GM18511 (cell line): ENCODE measurements around the gene SPRYD3.
A peak's percentile ranks its signal among the peaks of the same experiment; 100 is the strongest.

Experiments
- ATAC-seq: cut with Tn5 transposase; IDR thresholded peaks from one replicate; pipeline ENCODE4 v1.9.1; 2021; ENCODE audit warnings: mild to moderate bottlenecking, moderate library complexity; ENCODE audit not compliant: unreplicated experiment

The SPRYD3 gene

GRCh38 chr12:53064613-53065436 lies 14.4 kb downstream of the SPRYD3 start:
- ATAC-seq, result no peak

- no peak for ATAC-seq
Observed at GRCh38 chr12:53063708-53064612, 15.2 kb downstream of the SPRYD3 start.

DNA sequence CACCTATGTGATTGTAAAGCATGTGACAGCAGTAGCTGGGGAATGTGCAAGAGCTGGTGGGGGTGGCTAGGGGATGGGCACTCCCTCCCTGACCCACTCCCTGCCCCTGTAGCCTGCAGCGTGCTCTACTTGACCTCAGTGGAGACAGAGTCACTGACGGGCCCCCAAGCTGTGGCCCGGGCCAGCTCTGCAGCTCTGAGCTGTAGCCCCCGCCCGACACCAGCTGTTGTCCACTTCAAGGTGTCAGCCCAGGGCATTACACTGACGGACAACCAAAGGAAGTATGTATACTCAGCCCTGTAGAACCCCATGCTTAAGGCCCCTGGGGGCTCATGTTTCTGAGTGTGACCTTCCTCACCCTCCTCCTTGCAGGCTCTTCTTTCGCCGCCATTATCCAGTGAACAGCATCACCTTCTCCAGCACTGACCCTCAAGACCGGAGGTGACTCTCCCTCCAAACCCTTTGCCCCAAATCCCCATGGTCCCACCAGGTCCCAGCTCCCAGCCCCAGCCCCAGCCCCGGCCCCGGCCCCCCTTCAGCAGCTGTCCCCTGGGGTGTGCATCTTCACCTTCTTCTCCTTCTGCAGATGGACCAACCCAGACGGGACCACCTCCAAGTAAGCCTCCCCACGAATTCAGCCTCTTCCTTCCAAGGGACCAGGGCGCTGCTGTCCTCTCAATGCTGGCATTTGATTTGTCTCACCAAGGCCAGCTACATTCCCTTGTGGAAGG lies 16.0 kb downstream of the SPRYD3 start:
- ATAC-seq, result no peak

DNA sequence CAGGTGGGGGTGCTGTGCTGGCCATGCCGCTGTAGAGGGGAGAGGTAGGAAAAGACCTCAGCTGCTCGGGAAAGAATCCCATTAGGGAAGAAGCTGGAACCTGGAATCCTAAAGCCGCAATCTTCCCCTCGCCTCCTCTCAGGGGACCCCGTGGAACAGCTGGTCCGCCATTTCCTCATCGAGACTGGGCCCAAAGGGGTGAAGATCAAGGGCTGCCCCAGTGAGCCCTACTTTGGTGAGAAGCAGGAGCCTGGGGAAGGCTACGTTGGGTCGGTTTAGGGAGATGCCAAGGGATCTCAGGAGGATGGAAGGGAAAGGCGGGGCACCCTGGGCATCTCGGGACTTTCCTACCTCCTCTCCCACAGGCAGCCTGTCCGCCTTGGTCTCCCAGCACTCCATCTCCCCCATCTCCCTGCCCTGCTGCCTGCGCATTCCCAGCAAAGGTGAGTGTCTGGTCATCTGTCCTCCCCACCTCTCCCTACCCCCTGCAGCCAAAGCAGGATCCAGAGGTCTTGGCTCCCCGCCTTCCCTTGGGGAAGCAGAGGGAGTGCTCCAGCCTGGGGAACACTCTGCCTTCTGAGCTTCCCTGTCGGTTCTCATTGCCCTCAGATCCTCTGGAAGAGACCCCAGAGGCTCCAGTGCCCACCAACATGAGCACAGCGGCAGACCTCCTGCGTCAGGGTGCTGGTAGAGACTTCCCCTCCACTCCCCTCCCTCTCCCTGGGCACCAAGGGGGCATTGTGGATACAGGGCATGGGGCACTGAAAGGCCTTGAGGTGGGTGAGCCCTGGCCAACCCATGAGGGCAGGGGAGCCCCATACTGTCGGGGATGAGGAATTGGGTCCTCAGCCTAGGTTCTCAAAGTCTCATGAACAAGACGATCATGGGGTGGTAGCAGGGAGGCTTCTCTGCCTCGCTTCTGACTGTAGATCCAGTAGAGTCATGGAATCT lies 16.9 kb downstream of the SPRYD3 start:
- ATAC-seq, result no peak

DNA sequence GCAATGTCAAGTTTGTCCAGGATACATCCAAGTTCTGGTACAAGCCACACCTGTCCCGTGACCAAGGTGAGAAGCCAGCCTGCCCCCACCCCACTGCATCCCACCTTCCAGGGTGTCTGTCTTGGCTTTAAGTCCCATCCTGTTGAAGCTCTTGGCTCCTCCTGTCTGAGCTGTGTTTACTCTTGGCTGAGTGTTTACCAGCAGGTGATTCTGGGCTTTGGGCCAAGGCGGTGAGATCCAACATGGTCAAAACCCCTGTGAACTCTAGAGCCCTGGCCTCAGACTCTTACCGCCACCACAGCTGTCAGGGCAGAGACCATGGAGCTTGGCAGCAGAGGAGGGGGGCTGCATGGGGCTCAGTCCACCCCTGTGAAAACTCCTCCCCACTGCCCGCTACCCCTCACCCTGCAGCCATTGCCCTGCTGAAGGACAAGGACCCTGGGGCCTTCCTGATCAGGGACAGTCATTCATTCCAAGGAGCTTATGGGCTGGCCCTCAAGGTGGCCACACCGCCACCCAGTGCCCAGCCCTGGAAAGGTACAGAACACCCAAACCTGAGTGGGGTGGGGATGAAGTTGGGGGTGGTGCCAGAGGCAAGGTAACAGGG lies 17.7 kb downstream of the SPRYD3 start:
- ATAC-seq, result no peak

- ATAC-seq, result no peak
Observed at GRCh38 chr12:53060721-53061276, 18.4 kb downstream of the SPRYD3 start.

DNA sequence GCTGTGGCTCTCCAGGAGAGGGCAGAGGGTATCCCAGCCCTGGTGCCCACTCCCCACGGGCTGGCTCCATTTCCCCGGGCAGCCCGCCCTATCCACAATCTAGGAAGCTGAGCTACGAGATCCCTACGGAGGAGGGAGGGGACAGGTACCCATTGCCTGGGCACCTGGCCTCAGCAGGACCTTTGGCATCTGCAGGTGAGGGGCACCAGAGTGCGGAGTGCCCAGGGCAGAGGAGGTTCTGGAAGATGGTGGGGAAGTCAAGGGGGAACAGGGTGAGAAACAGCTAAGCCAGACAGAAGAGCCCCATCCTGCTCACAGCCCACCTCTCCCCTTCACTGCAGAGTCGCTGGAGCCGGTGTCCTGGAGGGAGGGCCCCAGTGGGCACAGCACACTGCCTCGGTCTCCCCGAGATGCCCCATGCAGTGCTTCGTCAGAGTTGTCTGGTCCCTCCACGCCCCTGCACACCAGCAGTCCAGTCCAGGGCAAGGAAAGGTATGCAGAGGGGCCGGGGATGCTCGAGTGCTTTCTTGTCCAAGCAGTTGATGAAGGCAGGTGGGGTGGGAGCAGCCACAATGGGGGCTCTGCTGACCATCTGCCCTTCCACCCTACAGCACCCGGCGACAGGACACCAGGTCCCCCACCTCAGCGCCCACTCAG lies 19.0 kb downstream of the SPRYD3 start:
- ATAC-seq, result no peak

DNA sequence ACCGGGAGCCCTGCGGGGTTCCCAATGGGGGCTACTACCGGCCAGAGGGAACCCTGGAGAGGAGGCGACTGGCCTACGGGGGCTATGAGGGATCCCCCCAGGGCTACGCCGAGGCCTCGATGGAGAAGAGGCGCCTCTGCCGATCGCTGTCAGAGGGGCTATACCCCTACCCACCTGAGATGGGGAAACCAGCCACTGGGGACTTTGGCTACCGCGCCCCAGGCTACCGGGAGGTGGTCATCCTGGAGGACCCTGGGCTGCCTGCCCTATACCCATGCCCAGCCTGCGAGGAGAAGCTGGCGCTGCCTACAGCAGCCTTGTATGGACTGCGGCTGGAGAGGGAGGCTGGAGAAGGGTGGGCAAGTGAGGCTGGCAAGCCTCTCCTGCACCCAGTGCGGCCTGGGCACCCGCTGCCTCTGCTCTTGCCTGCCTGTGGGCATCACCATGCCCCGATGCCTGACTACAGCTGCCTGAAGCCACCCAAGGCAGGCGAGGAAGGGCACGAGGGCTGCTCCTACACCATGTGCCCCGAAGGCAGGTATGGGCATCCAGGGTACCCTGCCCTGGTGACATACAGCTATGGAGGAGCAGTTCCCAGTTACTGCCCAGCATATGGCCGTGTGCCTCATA lies 19.6 kb downstream of the SPRYD3 start:
- ATAC-seq, result no peak

DNA sequence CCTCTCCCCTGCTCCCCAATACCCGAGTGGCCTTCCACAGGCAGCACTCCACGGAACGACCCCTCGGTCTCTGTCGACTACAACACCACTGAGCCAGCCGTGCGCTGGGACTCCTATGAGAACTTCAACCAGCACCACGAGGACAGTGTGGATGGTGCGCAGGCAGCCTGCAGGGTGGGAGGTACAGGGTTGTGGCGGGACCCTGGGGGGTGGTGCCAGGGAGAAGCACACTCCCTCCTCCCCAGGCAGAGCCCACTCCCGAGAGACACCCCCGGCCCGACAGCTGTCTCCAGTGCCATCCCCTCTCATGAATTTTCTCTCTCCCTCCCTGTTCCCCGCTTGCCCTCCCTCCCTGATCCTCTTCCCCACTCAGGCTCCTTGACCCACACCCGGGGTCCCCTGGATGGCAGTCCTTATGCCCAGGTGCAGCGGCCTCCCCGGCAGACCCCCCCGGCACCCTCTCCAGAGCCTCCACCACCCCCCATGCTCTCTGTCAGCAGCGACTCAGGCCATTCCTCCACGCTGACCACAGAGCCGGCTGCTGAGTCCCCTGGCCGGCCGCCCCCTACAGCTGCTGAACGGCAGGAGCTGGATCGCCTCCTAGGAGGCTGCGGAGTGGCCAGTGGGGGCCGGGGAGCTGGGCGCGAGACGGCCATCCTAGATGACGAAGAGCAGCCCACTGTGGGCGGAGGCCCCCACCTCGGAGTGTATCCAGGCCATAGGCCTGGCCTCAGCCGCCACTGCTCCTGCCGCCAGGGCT lies 20.3 kb downstream of the SPRYD3 start:
- ATAC-seq, result no peak

DNA sequence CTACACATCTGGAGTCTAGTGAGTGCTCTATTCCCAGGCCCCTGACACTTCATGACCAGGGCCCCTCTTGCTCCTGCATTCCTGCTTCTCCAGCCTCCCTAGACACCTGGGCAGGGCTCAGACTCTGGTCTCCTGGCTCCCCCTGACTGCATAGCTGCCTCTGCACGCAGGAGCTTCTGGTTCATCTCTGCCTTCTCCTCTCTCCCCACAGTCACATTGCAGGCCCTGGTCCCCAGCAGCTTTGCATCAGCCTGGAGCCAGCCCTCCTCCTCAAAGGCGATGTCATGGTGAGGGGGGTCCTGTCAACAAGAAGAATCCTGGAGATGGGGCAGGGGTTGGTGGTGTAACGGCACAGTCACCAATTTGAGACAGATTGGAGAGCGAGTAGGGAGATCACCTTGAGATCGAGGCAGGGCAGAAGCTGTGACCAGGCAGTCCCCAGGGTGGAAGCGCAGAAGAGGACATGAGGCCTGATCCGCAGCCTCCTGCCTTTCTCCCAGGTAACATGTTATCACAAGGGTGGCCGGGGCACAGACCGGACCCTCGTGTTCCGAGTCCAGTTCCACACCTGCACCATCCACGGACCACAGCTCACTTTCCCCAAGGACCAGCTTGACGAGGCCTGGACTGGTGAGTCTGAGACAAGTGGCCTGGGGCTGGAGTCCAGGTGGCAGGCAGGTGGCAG lies 21.2 kb downstream of the SPRYD3 start:
- no peak for ATAC-seq

GRCh38 chr12:53056901-53057300 lies 22.3 kb downstream of the SPRYD3 start:
- no peak for ATAC-seq

GRCh38 chr12:53056296-53056695 lies 22.9 kb downstream of the SPRYD3 start:
- no peak for ATAC-seq

- no peak for ATAC-seq
Observed at GRCh38 chr12:53055471-53056266, 23.5 kb downstream of the SPRYD3 start.

- ATAC-seq, result peak; percentile 92
Observed at GRCh38 chr12:53054112-53054878, 24.9 kb downstream of the SPRYD3 start.
